ENCODE results near the gene SLC8A1. TPM values are rescaled to one million over a fixed set of nuclear protein-coding genes. Genes with fewer than 3 reads are reported as not detected.
A peak's percentile ranks its signal among the peaks of the same experiment; 100 is the strongest.

SLC8A1 gene
- total RNA-seq, 1 donor from 2014 or later, result 53.8 TPM

DNA sequence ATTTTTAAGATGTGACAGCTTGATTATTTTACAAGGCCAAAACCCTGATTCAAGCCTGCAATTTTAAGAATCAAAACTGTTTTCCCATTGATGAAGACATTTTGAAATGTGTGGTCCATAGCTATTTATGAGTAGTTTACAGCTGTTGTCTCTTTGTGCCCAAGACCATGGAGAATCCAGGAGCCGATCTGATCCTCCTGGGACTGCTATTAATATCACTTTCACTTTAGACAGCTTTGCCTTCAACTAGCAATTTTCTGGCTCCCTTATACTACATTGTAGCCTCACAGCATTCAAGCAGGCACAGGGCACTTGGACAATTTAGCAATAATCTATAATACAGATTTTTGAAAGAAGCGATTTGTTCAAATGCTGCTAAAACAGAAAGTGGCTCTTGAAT is 172.9 kb downstream of the SLC8A1 start:
- H3K4me1 ChIP-seq, result peaks cover 13% of the 10 kb centered on the region
- ATAC-seq (no peak), DNase-seq (no peak)
- no peak overlapping the region for H3K4me3 ChIP-seq
- intact Hi-C loops (cut with DNase I), result no loop called here
- H3K27me3 ChIP-seq, result no peaks in the 10 kb centered on the region
- no peaks in the 10 kb centered on the region for H3K36me3 ChIP-seq
- H3K27ac ChIP-seq, result no peak overlapping the region
- no peak for TF ChIP-seq CTCF (IDR thresholded peaks at IDR 0.05)
- H3K9me3 ChIP-seq, result no peaks in the 10 kb centered on the region

- H3K4me1 ChIP-seq, result peaks cover 13% of the 10 kb centered on the region
- H3K27me3 ChIP-seq, result no peaks in the 10 kb centered on the region
- no peak overlapping the region for H3K27ac ChIP-seq
- DNase-seq (no peak), ATAC-seq (no peak)
- H3K4me3 ChIP-seq, result no peak overlapping the region
- intact Hi-C loops (cut with DNase I), result no loop called here
- no peaks in the 10 kb centered on the region for H3K9me3 ChIP-seq
- no peak for TF ChIP-seq CTCF (IDR thresholded peaks at IDR 0.05)
- H3K36me3 ChIP-seq, result no peaks in the 10 kb centered on the region
These were observed 175.8 kb downstream of the SLC8A1 start for GRCh38 chr2:40276076-40276475.

GRCh38 chr2:40274270-40274669 is 177.6 kb downstream of the SLC8A1 start:
- H3K4me3 ChIP-seq, result no peak overlapping the region
- DNase-seq, result no peak
- no peaks in the 10 kb centered on the region for H3K9me3 ChIP-seq
- ATAC-seq, result no peak
- no peak overlapping the region for H3K27ac ChIP-seq
- H3K36me3 ChIP-seq, result no peaks in the 10 kb centered on the region
- no peaks in the 10 kb centered on the region for H3K27me3 ChIP-seq
- TF ChIP-seq CTCF (IDR thresholded peaks at IDR 0.05), result no peak
- intact Hi-C loops (cut with DNase I), result no loop called here
- H3K4me1 ChIP-seq, result no peaks in the 10 kb centered on the region

DNA sequence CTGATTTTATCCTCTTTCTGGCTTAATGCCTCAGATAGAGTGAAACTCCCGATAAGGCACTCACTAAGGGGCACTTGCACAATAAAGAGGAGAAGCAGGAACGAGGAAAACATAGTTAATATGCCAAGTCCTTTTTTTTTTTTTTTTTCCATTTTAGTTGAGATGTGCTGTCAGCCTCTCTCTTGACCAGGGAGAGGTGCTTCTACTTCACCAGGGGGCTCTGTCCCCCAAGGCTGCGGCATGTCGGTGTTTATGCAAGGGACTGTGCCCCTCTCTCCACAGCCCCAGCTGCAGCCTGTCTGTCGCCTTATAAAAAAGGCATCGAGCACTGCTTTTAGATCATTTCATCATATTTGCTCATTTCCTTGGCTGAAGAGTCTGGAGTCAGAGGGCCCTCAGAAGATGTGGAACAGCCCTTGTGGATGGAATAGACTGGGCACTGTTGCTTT is 178.1 kb downstream of the SLC8A1 start:
- Histone ChIP-seq H3K4me1 (no peaks in the 10 kb centered on the region), H3K27ac (no peak overlapping the region), H3K27me3 (no peaks in the 10 kb centered on the region), H3K36me3 (no peaks in the 10 kb centered on the region), H3K9me3 (no peaks in the 10 kb centered on the region), H3K4me3 (no peak overlapping the region)
- no peak for TF ChIP-seq CTCF (IDR thresholded peaks at IDR 0.05)
- peak; percentile 54 for ATAC-seq
- intact Hi-C loops (cut with DNase I), result no loop called here
- no peak for DNase-seq

- intact Hi-C loops (cut with DNase I), result no loop called here
- no peak overlapping the region for H3K4me3 ChIP-seq
- H3K27me3 ChIP-seq, result no peaks in the 10 kb centered on the region
- H3K27ac ChIP-seq, result no peak overlapping the region
- no peaks in the 10 kb centered on the region for H3K36me3 ChIP-seq
- no peaks in the 10 kb centered on the region for H3K9me3 ChIP-seq
- TF ChIP-seq CTCF (IDR thresholded peaks at IDR 0.05), result no peak
- DNase-seq (no peak), ATAC-seq (no peak)
- no peaks in the 10 kb centered on the region for H3K4me1 ChIP-seq
These were observed 180.8 kb downstream of the SLC8A1 start for GRCh38 chr2:40271094-40271493.

DNA sequence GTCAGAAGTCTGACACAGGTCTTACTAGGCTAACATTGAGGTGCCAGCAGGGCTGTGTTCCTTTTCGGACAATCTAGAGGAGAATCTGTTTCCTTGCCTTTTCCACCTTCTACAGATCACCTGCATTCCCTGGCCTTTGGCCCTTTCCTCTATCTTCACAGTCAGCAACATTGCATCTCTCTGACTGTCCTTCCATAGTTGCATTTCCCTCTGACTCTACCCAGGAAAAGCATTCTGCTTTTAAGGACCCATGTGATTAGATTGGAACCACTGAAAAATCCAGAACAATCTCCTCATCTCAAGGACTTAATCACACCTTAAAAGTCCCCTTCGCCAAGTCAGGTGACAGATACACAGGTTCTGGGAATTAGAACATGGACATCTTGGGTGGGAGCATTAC is 181.5 kb downstream of the SLC8A1 start:
- DNase-seq (no peak), ATAC-seq (no peak)
- TF ChIP-seq CTCF (IDR thresholded peaks at IDR 0.05), result no peak
- intact Hi-C loops (cut with DNase I), result no loop called here
- Histone ChIP-seq H3K27me3 (no peaks in the 10 kb centered on the region), H3K36me3 (no peaks in the 10 kb centered on the region), H3K27ac (no peak overlapping the region), H3K4me3 (no peak overlapping the region), H3K9me3 (no peaks in the 10 kb centered on the region), H3K4me1 (no peaks in the 10 kb centered on the region)
